ENCODE measurements around the gene ACP3.

Gene ACP3

GRCh38 chr3:132346841-132347736, 29.9 kb downstream of the ACP3 start:
- Histone ChIP-seq H3K9ac (ENCODE audit: low read length) (no peak overlapping the region), H3K36me3 (ENCODE audit: insufficient read depth, low read length) (no peaks in the 10 kb centered on the region), H4K20me1 (ENCODE audit: insufficient read depth, low read length) (no peaks in the 10 kb centered on the region), H3K9me2 (ENCODE audit: low read depth, low read length) (no peaks in the 10 kb centered on the region), H3K4me3 (ENCODE audit: low read depth, low read length, poor library complexity, severe bottlenecking) (no peak overlapping the region), H3K27me3 (ENCODE audit: insufficient read depth, low read length) (no peaks in the 10 kb centered on the region), H3K4me1 (ENCODE audit: insufficient read depth, low read length, severe bottlenecking) (no peaks in the 10 kb centered on the region), H3K27ac (ENCODE audit: low read depth, low read length, poor library complexity, severe bottlenecking) (no peak overlapping the region), H3K9me3 (ENCODE audit: low read length) (no peaks in the 10 kb centered on the region), H3F3A (ENCODE audit: insufficient read depth, low read length) (no peaks in the 10 kb centered on the region), H3K79me2 (ENCODE audit: insufficient read depth, low read length) (no peaks in the 10 kb centered on the region), H2AFZ (ENCODE audit: low read length) (no peak overlapping the region), H3K4me2 (ENCODE audit: low read length) (no peak overlapping the region)
- TF ChIP-seq CTCF (IDR thresholded peaks at IDR 0.05; ENCODE audit: low read length) (no peak), EZH2 (IDR thresholded peaks at IDR 0.05; ENCODE audit: borderline replicate concordance, low read length) (no peak)

- H3K79me2 ChIP-seq (ENCODE audit: insufficient read depth, low read length), result no peaks in the 10 kb centered on the region
- H3K27me3 ChIP-seq (ENCODE audit: insufficient read depth, low read length), result no peaks in the 10 kb centered on the region
- no peak overlapping the region for H2AFZ ChIP-seq (ENCODE audit: low read length)
- H4K20me1 ChIP-seq (ENCODE audit: insufficient read depth, low read length), result no peaks in the 10 kb centered on the region
- TF ChIP-seq CTCF (IDR thresholded peaks at IDR 0.05; ENCODE audit: low read length) (no peak), EZH2 (IDR thresholded peaks at IDR 0.05; ENCODE audit: borderline replicate concordance, low read length) (no peak)
- no peaks in the 10 kb centered on the region for H3K4me1 ChIP-seq (ENCODE audit: insufficient read depth, low read length, severe bottlenecking)
- no peak overlapping the region for H3K9ac ChIP-seq (ENCODE audit: low read length)
- H3K4me3 ChIP-seq (ENCODE audit: low read depth, low read length, poor library complexity, severe bottlenecking), result no peak overlapping the region
- no peak overlapping the region for H3K27ac ChIP-seq (ENCODE audit: low read depth, low read length, poor library complexity, severe bottlenecking)
- H3K4me2 ChIP-seq (ENCODE audit: low read length), result no peak overlapping the region
- no peaks in the 10 kb centered on the region for H3K36me3 ChIP-seq (ENCODE audit: insufficient read depth, low read length)
- H3K9me2 ChIP-seq (ENCODE audit: low read depth, low read length), result no peaks in the 10 kb centered on the region
- H3F3A ChIP-seq (ENCODE audit: insufficient read depth, low read length), result no peaks in the 10 kb centered on the region
- H3K9me3 ChIP-seq (ENCODE audit: low read length), result no peaks in the 10 kb centered on the region
Observed at GRCh38 chr3:132347811-132348210, 30.6 kb downstream of the ACP3 start.

- H3K36me3 ChIP-seq (ENCODE audit: insufficient read depth, low read length), result no peaks in the 10 kb centered on the region
- H3K9me3 ChIP-seq (ENCODE audit: low read length), result no peaks in the 10 kb centered on the region
- H2AFZ ChIP-seq (ENCODE audit: low read length), result no peak overlapping the region
- TF ChIP-seq EZH2 (IDR thresholded peaks at IDR 0.05; ENCODE audit: borderline replicate concordance, low read length) (no peak), CTCF (IDR thresholded peaks at IDR 0.05; ENCODE audit: low read length) (no peak)
- H3K79me2 ChIP-seq (ENCODE audit: insufficient read depth, low read length), result no peaks in the 10 kb centered on the region
- no peak overlapping the region for H3K27ac ChIP-seq (ENCODE audit: low read depth, low read length, poor library complexity, severe bottlenecking)
- H3K9ac ChIP-seq (ENCODE audit: low read length), result no peak overlapping the region
- H3K4me3 ChIP-seq (ENCODE audit: low read depth, low read length, poor library complexity, severe bottlenecking), result no peak overlapping the region
- no peak overlapping the region for H3K4me2 ChIP-seq (ENCODE audit: low read length)
- H3K9me2 ChIP-seq (ENCODE audit: low read depth, low read length), result no peaks in the 10 kb centered on the region
- no peaks in the 10 kb centered on the region for H4K20me1 ChIP-seq (ENCODE audit: insufficient read depth, low read length)
- no peaks in the 10 kb centered on the region for H3K27me3 ChIP-seq (ENCODE audit: insufficient read depth, low read length)
- no peaks in the 10 kb centered on the region for H3K4me1 ChIP-seq (ENCODE audit: insufficient read depth, low read length, severe bottlenecking)
- H3F3A ChIP-seq (ENCODE audit: insufficient read depth, low read length), result no peaks in the 10 kb centered on the region
Observed at GRCh38 chr3:132348531-132348930, 31.3 kb downstream of the ACP3 start.
